ENCODE data around the gene TIMM21. TPM values are rescaled to one million over a fixed set of nuclear protein-coding genes. Genes with fewer than 3 reads are reported as not detected.

Gene TIMM21
- total and polyA plus RNA-seq, 4 donors: 22.0 to 39.2 (median 30.0) TPM

DNA sequence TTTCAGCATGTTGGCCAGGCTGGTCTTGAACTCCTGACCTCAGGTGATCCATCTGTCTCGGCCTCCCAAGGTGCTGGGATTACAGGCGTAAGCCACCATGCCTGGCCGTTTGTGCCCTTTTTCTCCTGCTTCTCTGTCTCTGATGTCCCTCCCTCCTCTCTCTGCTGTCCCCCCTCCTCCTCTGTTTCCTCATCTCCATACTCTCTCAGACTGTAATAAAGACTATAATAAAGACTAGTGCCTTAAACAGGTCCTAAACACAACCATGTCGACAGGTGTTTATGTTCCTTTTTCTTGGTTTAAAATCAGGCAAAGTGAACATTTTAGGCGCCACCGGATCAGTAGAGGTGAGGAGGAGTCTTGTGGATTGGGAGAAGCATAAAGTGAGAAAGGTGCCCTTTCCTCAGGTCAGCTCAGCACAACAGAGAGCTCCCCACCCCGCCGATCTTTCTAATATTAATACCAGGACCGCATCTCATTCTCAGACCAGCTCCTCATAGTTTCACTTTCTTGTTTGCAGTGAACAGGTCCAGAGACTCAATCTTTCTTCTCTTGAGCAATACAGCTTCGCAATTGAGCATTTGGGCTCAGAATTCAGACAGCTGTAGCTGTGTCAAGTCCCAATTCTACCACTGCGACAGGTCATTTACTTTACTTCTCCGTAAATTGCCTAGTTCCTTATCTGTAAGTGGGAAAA, 23.7 kb downstream of the TIMM21 start:
- H3K36me3 ChIP-seq (ENCODE audit: control insufficient read depth in 4 of 4, insufficient read depth in 3 of 4, low read depth in 1 of 4, low read length in 3 of 4): no peaks in the 10 kb centered on the region
- H3K27ac ChIP-seq (ENCODE audit: low read depth in 1 of 2, low read length in 2 of 2): no peak overlapping the region
- peak overlapping the region in 1 of 2 donors; percentile 63 for H3K9ac ChIP-seq (ENCODE audit: low read depth in 1 of 2, low read length in 2 of 2)
- no peak for DNase-seq (ENCODE audit: low spot score)
- no peak for TF ChIP-seq RAD21 (IDR thresholded peaks at IDR 0.05)
- no peak for TF ChIP-seq NR2F2 (IDR thresholded peaks at IDR 0.05)
- peak; percentile 23 to 27 for TF ChIP-seq HNF4A (conservative IDR thresholded peaks at IDR 0.05)
- no peak for TF ChIP-seq EGR1 (IDR thresholded peaks at IDR 0.05; ENCODE audit: low read depth in 2 of 2)
- TF ChIP-seq RXRA (IDR thresholded peaks at IDR 0.05): no peak
- H3K9me3 ChIP-seq (ENCODE audit: control insufficient read depth in 4 of 4, low read length in 3 of 4): no peaks in the 10 kb centered on the region
- H3K27me3 ChIP-seq (ENCODE audit: control insufficient read depth in 4 of 4, insufficient read depth in 4 of 4, low read length in 3 of 4): no peaks in the 10 kb centered on the region
- H3K4me3 ChIP-seq (ENCODE audit: low read depth in 1 of 3, low read length in 3 of 3): peak overlapping the region; percentile 42 to 65 (median 45)
- H3K4me1 ChIP-seq (ENCODE audit: control insufficient read depth in 4 of 4, insufficient read depth in 4 of 4, low read length in 3 of 4): peaks cover 0 to 7% (median 4%) of the 10 kb centered on the region in 4 donors
- WGBS: 37% methylated on average over 12 of the region's 12 CpGs

DNA sequence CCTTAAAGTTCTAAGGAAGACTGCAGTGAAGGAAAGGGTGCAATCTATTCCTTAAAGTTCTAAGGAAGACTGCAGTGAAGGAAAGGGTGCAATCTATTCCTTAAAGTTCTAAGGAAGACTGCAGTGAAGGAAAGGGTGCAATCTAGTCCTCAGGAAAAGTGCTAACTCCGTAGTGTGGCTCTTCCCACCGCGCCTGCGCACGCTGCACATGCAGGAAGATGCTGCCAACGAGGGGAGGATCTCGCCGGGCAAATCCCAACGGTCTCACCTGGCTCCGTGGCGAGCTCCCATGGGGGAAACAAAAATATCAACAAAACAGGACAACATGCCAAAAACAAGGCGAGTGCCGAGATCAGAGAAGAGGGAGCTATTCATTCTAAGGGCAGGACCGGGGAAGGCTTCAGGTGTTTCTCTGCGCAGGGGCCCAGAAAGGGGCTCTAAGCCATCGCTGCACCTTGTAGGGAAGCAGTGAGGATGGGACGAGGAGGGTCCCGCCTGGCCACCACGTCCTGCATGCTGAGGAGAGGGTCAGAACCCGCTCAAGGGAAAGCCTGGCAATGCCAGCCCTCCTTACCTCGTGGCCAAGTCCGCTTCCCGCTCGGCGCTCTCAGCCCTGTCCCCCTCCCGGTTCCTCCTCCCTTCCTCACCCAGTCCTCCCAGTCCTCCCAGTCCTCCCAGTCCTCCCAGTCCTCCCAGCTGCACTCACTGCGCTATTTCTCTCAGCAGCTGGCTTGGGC, 24.5 kb downstream of the TIMM21 start:
- no peak overlapping the region for H3K27ac ChIP-seq (ENCODE audit: low read depth in 1 of 2, low read length in 2 of 2)
- no peak overlapping the region for H3K9ac ChIP-seq (ENCODE audit: low read depth in 1 of 2, low read length in 2 of 2)
- no peaks in the 10 kb centered on the region for H3K9me3 ChIP-seq (ENCODE audit: control insufficient read depth in 4 of 4, low read length in 3 of 4)
- peaks cover 0 to 7% (median 4%) of the 10 kb centered on the region in 4 donors for H3K4me1 ChIP-seq (ENCODE audit: control insufficient read depth in 4 of 4, insufficient read depth in 4 of 4, low read length in 3 of 4)
- 81% methylated on average over 27 of the region's 27 CpGs for WGBS
- H3K36me3 ChIP-seq (ENCODE audit: control insufficient read depth in 4 of 4, insufficient read depth in 3 of 4, low read depth in 1 of 4, low read length in 3 of 4): no peaks in the 10 kb centered on the region
- no peak for DNase-seq (ENCODE audit: low spot score)
- no peak for TF ChIP-seq FOXA2 (IDR thresholded peaks at IDR 0.05)
- TF ChIP-seq, protein P1, sequence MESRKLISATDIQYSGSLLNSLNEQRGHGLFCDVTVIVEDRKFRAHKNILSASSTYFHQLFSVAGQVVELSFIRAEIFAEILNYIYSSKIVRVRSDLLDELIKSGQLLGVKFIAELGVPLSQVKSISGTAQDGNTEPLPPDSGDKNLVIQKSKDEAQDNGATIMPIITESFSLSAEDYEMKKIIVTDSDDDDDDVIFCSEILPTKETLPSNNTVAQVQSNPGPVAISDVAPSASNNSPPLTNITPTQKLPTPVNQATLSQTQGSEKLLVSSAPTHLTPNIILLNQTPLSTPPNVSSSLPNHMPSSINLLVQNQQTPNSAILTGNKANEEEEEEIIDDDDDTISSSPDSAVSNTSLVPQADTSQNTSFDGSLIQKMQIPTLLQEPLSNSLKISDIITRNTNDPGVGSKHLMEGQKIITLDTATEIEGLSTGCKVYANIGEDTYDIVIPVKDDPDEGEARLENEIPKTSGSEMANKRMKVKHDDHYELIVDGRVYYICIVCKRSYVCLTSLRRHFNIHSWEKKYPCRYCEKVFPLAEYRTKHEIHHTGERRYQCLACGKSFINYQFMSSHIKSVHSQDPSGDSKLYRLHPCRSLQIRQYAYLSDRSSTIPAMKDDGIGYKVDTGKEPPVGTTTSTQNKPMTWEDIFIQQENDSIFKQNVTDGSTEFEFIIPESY (IDR thresholded peaks at IDR 0.05): no peak
- TF ChIP-seq SP1 (IDR thresholded peaks at IDR 0.05): no peak
- TF ChIP-seq, protein P2, sequence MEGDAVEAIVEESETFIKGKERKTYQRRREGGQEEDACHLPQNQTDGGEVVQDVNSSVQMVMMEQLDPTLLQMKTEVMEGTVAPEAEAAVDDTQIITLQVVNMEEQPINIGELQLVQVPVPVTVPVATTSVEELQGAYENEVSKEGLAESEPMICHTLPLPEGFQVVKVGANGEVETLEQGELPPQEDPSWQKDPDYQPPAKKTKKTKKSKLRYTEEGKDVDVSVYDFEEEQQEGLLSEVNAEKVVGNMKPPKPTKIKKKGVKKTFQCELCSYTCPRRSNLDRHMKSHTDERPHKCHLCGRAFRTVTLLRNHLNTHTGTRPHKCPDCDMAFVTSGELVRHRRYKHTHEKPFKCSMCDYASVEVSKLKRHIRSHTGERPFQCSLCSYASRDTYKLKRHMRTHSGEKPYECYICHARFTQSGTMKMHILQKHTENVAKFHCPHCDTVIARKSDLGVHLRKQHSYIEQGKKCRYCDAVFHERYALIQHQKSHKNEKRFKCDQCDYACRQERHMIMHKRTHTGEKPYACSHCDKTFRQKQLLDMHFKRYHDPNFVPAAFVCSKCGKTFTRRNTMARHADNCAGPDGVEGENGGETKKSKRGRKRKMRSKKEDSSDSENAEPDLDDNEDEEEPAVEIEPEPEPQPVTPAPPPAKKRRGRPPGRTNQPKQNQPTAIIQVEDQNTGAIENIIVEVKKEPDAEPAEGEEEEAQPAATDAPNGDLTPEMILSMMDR (IDR thresholded peaks at IDR 0.05; ENCODE audit: low read depth, low read length, missing input control): no peak
- no peak for TF ChIP-seq GABPA (IDR thresholded peaks at IDR 0.05 in 1 of 2, conservative IDR thresholded peaks at IDR 0.05 in 1 of 2)
- no peak for TF ChIP-seq EGR1 (IDR thresholded peaks at IDR 0.05; ENCODE audit: low read depth in 2 of 2)
- TF ChIP-seq, protein P3, sequence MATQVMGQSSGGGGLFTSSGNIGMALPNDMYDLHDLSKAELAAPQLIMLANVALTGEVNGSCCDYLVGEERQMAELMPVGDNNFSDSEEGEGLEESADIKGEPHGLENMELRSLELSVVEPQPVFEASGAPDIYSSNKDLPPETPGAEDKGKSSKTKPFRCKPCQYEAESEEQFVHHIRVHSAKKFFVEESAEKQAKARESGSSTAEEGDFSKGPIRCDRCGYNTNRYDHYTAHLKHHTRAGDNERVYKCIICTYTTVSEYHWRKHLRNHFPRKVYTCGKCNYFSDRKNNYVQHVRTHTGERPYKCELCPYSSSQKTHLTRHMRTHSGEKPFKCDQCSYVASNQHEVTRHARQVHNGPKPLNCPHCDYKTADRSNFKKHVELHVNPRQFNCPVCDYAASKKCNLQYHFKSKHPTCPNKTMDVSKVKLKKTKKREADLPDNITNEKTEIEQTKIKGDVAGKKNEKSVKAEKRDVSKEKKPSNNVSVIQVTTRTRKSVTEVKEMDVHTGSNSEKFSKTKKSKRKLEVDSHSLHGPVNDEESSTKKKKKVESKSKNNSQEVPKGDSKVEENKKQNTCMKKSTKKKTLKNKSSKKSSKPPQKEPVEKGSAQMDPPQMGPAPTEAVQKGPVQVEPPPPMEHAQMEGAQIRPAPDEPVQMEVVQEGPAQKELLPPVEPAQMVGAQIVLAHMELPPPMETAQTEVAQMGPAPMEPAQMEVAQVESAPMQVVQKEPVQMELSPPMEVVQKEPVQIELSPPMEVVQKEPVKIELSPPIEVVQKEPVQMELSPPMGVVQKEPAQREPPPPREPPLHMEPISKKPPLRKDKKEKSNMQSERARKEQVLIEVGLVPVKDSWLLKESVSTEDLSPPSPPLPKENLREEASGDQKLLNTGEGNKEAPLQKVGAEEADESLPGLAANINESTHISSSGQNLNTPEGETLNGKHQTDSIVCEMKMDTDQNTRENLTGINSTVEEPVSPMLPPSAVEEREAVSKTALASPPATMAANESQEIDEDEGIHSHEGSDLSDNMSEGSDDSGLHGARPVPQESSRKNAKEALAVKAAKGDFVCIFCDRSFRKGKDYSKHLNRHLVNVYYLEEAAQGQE (IDR thresholded peaks at IDR 0.05): no peak
- no peak for TF ChIP-seq YY1 (IDR thresholded peaks at IDR 0.05)
- no peak for TF ChIP-seq HNF4G (IDR thresholded peaks at IDR 0.05)
- TF ChIP-seq HNF4A (conservative IDR thresholded peaks at IDR 0.05): no peak
- no peak for TF ChIP-seq JUND (IDR thresholded peaks at IDR 0.05)
- TF ChIP-seq, protein P4, sequence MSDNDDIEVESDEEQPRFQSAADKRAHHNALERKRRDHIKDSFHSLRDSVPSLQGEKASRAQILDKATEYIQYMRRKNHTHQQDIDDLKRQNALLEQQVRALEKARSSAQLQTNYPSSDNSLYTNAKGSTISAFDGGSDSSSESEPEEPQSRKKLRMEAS (IDR thresholded peaks at IDR 0.05): no peak
- no peak for TF ChIP-seq NR2F2 (IDR thresholded peaks at IDR 0.05)
- TF ChIP-seq, protein P5, sequence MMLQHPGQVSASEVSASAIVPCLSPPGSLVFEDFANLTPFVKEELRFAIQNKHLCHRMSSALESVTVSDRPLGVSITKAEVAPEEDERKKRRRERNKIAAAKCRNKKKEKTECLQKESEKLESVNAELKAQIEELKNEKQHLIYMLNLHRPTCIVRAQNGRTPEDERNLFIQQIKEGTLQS (IDR thresholded peaks at IDR 0.05): no peak
- no peak for TF ChIP-seq RAD21 (IDR thresholded peaks at IDR 0.05)
- no peak for TF ChIP-seq RXRA (IDR thresholded peaks at IDR 0.05)
- no peak for TF ChIP-seq FOXA1 (IDR thresholded peaks at IDR 0.05)
- TF ChIP-seq TAF1 (conservative IDR thresholded peaks at IDR 0.05): no peak
- H3K4me3 ChIP-seq (ENCODE audit: low read depth in 1 of 3, low read length in 3 of 3): no peak overlapping the region
- H3K27me3 ChIP-seq (ENCODE audit: control insufficient read depth in 4 of 4, insufficient read depth in 4 of 4, low read length in 3 of 4): no peaks in the 10 kb centered on the region
